ENCODE data around the gene TEX12. TPM values are rescaled to one million over a fixed set of nuclear protein-coding genes. Genes with fewer than 3 reads are reported as not detected.

TEX12 gene
- total RNA-seq, 1 donor from 2014 or later: not detected

DNA sequence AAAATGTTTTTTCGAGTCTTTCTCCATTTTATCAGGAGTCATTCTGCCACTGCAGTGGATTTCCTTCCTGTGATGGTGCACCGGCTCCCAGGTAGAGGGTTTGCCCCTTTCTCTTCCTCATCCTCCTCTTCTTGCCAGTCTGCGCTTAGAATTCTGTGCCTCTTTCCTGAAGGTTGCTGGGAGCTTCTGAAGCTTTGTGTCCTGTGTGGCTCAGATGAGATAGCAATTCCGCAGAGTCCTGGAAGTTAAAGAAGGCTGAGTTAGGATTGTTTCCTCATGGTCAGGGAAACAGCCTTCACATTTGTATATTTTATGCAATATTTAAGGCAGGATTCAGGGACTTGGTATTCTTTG is 8.4 kb downstream of the TEX12 start:
- peaks cover 12% of the 10 kb centered on the region for H3K4me1 Mint-ChIP-seq (ENCODE audit: unreplicated experiment)
- TF ChIP-seq, protein P1, sequence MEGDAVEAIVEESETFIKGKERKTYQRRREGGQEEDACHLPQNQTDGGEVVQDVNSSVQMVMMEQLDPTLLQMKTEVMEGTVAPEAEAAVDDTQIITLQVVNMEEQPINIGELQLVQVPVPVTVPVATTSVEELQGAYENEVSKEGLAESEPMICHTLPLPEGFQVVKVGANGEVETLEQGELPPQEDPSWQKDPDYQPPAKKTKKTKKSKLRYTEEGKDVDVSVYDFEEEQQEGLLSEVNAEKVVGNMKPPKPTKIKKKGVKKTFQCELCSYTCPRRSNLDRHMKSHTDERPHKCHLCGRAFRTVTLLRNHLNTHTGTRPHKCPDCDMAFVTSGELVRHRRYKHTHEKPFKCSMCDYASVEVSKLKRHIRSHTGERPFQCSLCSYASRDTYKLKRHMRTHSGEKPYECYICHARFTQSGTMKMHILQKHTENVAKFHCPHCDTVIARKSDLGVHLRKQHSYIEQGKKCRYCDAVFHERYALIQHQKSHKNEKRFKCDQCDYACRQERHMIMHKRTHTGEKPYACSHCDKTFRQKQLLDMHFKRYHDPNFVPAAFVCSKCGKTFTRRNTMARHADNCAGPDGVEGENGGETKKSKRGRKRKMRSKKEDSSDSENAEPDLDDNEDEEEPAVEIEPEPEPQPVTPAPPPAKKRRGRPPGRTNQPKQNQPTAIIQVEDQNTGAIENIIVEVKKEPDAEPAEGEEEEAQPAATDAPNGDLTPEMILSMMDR (IDR thresholded peaks at IDR 0.05): no peak
- H3K27me3 Mint-ChIP-seq (ENCODE audit: unreplicated experiment): peaks cover 44% of the 10 kb centered on the region
- no peak for DNase-seq (ENCODE audit: extremely low spot score, unreplicated experiment)
- H3K9me3 Mint-ChIP-seq (ENCODE audit: unreplicated experiment): no peaks in the 10 kb centered on the region
- no peaks in the 10 kb centered on the region for H3K36me3 Mint-ChIP-seq (ENCODE audit: unreplicated experiment)
- H3K27ac Mint-ChIP-seq (ENCODE audit: unreplicated experiment): no peak overlapping the region
- peak overlapping the region; percentile 62 for H3K4me3 Mint-ChIP-seq (ENCODE audit: unreplicated experiment)

DNA sequence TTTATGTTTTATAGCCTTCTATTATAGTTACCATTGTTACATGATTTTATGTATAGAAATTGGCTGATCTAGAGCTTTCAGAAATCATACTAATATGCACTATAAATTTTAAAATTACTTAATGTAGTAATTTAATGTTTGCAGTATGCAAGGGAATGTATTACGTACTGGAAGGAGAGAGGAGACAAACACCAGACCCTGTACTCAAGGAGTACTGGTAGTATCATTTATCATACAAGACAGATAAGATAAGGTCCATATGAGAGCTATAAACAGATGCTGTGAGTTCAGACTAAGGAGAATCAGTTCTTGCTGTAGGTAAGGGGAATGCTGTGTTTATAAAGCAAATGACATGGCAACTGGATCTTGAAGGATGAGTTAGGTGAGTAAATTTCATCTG is 8.9 kb downstream of the TEX12 start:
- Mint-ChIP-seq H3K4me3 (ENCODE audit: unreplicated experiment) (no peak overlapping the region), H3K27me3 (ENCODE audit: unreplicated experiment) (peaks cover 44% of the 10 kb centered on the region), H3K36me3 (ENCODE audit: unreplicated experiment) (no peaks in the 10 kb centered on the region), H3K27ac (ENCODE audit: unreplicated experiment) (no peak overlapping the region), H3K9me3 (ENCODE audit: unreplicated experiment) (no peaks in the 10 kb centered on the region), H3K4me1 (ENCODE audit: unreplicated experiment) (peaks cover 12% of the 10 kb centered on the region)
- TF ChIP-seq, protein P1 (IDR thresholded peaks at IDR 0.05): no peak
- DNase-seq (ENCODE audit: extremely low spot score, unreplicated experiment): no peak

DNA sequence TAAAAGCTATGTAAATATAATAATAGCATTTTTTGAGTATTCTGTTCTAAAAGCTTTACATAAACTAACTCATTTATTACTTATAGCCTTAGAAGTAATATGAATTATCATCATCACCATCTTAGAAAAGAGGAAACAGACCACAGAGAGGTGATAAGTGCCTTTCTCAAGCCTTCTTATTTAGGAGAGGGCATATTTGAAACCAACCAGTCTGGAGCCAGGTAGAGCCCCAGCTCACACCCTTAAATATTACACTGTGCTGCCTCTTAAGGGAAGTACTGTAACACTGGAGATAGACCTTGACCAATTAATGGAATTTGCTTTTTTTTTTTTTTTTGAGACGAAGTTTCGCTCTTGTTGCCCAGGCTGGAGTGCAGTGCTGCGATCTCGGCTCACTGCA is 10.4 kb downstream of the TEX12 start:
- Mint-ChIP-seq H3K36me3 (ENCODE audit: unreplicated experiment) (no peaks in the 10 kb centered on the region), H3K4me1 (ENCODE audit: unreplicated experiment) (peaks cover 12% of the 10 kb centered on the region), H3K9me3 (ENCODE audit: unreplicated experiment) (no peaks in the 10 kb centered on the region), H3K4me3 (ENCODE audit: unreplicated experiment) (no peak overlapping the region), H3K27ac (ENCODE audit: unreplicated experiment) (no peak overlapping the region), H3K27me3 (ENCODE audit: unreplicated experiment) (peaks cover 44% of the 10 kb centered on the region)
- no peak for DNase-seq (ENCODE audit: extremely low spot score, unreplicated experiment)
- TF ChIP-seq, protein P1 (IDR thresholded peaks at IDR 0.05): no peak

DNA sequence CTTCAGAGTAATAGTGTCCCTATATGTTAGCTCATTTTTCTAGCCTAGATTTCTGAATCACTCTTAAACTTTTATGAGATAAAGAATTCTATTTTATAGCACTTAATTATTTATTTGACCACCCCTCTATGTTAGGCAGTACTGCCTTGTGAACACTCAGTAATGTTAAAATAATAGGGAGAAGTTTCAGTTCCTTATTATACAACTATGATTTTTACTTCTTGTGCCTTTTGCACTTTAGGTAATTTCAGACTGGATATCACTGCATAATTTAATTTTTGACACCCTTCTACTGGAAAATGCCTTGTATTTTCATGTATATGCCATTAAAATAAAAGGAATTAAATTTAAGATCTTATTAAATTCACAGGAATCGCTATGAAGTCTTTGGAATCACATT is 11.3 kb downstream of the TEX12 start:
- Mint-ChIP-seq H3K27ac (ENCODE audit: unreplicated experiment) (no peak overlapping the region), H3K4me3 (ENCODE audit: unreplicated experiment) (no peak overlapping the region), H3K4me1 (ENCODE audit: unreplicated experiment) (peaks cover 12% of the 10 kb centered on the region), H3K27me3 (ENCODE audit: unreplicated experiment) (peaks cover 50% of the 10 kb centered on the region), H3K36me3 (ENCODE audit: unreplicated experiment) (no peaks in the 10 kb centered on the region), H3K9me3 (ENCODE audit: unreplicated experiment) (no peaks in the 10 kb centered on the region)
- DNase-seq (ENCODE audit: extremely low spot score, unreplicated experiment): no peak
- TF ChIP-seq, protein P1 (IDR thresholded peaks at IDR 0.05): no peak

DNA sequence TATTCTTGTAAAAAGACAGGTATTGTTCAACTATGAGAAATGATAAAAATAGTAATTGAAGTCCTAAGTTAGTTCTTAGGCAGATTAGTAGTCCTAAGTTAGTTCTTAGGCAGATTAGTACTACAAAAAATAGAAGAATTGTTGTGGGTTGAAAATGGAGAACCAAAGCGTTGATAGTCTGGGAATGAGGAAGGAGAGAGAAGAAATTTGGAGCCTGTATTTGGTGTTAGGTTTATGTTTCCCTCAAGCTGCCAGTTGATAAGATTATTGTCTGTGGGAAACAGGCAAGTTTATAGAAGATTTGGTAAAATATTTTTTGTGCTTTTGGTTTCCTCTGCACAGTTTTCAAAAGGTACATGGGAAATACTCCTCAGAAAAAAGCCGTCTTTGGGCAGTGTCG is 11.8 kb downstream of the TEX12 start:
- Mint-ChIP-seq H3K9me3 (ENCODE audit: unreplicated experiment) (no peaks in the 10 kb centered on the region), H3K27me3 (ENCODE audit: unreplicated experiment) (peaks cover 56% of the 10 kb centered on the region), H3K4me1 (ENCODE audit: unreplicated experiment) (peaks cover 12% of the 10 kb centered on the region), H3K27ac (ENCODE audit: unreplicated experiment) (no peak overlapping the region), H3K36me3 (ENCODE audit: unreplicated experiment) (no peaks in the 10 kb centered on the region), H3K4me3 (ENCODE audit: unreplicated experiment) (no peak overlapping the region)
- TF ChIP-seq, protein P1 (IDR thresholded peaks at IDR 0.05): no peak
- DNase-seq (ENCODE audit: extremely low spot score, unreplicated experiment): no peak

Data from osteocyte (in vitro differentiated cells).